Spleen (tissue), 11 donors: ENCODE results near the gene DMGDH. TPM values are rescaled to one million over a fixed set of nuclear protein-coding genes. Genes with fewer than 3 reads are reported as not detected.

Experiments
- DNase-seq: peaks from one replicate; pipeline ENCODE4 v3.0.0-alpha.2; 2020
- H3K27ac ChIP-seq, 8 donors: fragments of 200-600 bp; sonication (generic) in 7 of 8; 1 replicate in 4 of 8; 2 replicates in 4 of 8; pipeline versions ENCODE4 v1.5.0 to v1.8.0; 2016 to 2021; ENCODE audit warnings: inconsistent platforms in 4 of 8, mild to moderate bottlenecking in 4 of 8, moderate library complexity in 1 of 8
- H3K27me3 ChIP-seq, 7 donors: fragments of 200-600 bp; sonication (generic) in 6 of 7; replicated peaks in 1 of 7; 1 replicate in 4 of 7; 2 replicates in 3 of 7; pipeline versions ENCODE4 v1.5.0 to v1.8.0; 2016 to 2021; ENCODE audit warnings: inconsistent platforms in 3 of 7, mild to moderate bottlenecking in 1 of 7
- H3K36me3 ChIP-seq, 6 donors: fragments of 200-600 bp; sonication (generic) in 5 of 6; 1 replicate in 4 of 6; 2 replicates in 2 of 6; pipeline versions ENCODE4 v1.5.0 to v1.8.0; 2016 to 2021; ENCODE audit warnings: inconsistent platforms in 2 of 6
- H3K4me1 ChIP-seq, 6 donors: fragments of 200-600 bp; sonication (generic) in 5 of 6; 1 replicate in 3 of 6; 2 replicates in 3 of 6; pipeline versions ENCODE4 v1.5.0 to v1.8.0; 2016 to 2021; ENCODE audit warnings: inconsistent platforms in 3 of 6
- H3K4me3 ChIP-seq, 8 donors: fragments of 200-600 bp; sonication (generic) in 7 of 8; 1 replicate in 4 of 8; 2 replicates in 4 of 8; pipeline versions ENCODE4 v1.5.0 to v1.8.0; 2016 to 2021; ENCODE audit warnings: inconsistent platforms in 4 of 8, mild to moderate bottlenecking in 4 of 8, moderate library complexity in 2 of 8
- H3K9me3 ChIP-seq, 8 donors: fragments of 200-600 bp; sonication (generic) in 7 of 8; 1 replicate in 4 of 8; 2 replicates in 4 of 8; pipeline versions ENCODE4 v1.5.0 to v1.8.0; 2016 to 2021; ENCODE audit warnings: inconsistent platforms in 4 of 8
- POLR2A ChIP-seq, 3 donors: fragments of 450-650 bp; IDR thresholded peaks; one replicate each; pipeline ENCODE4 v1.5.1; 2017; ENCODE audit warnings: antibody characterized with exemption in 3 of 3, mild to moderate bottlenecking in 1 of 3
- POLR2AphosphoS5 ChIP-seq, 3 donors: sonication (generic); formaldehyde crosslinking; IDR thresholded peaks; one replicate each; pipeline ENCODE4 v1.5.1; 2017; ENCODE audit warnings: antibody characterized with exemption in 3 of 3
- WGBS, 5 donors: extraction: QIAGEN DNeasy Blood & Tissue Kit in 3 of 5; methylation state at CpG; one replicate each; pipeline versions ENCODE4 v1.1.5 to v1.1.7; 2013 to 2018; 5-methylcytosine and 5-hydroxymethylcytosine counted together
- intact Hi-C: fragments of 100-400 bp; cut with DNase I; formaldehyde crosslinking; loops from one replicate; pipeline ENCODE4 v1.15.0; 2023; ENCODE audit warnings: low total_unique reads
- polyA plus RNA-seq, 3 donors: library from polyadenylated mRNA; stranded (reverse); fragments of 200-250 nt; gene quantifications; one replicate each; pipeline ENCODE4 v1.2.1, GENCODE V29; 2013
- total RNA-seq, 7 donors: library from RNA; depleted of rRNA in 3 of 7; stranded (reverse); fragments of >200 nt in 3 of 7; fragmentation: NEBNext Ultra II Directional in 4 of 7; extraction: Animal tissue kit (Norgen Biotek cat#: 25700) in 4 of 7; gene quantifications; one replicate each; pipeline versions ENCODE4 v1.1.0 to v1.2.1, GENCODE V29; 2016 to 2021
- TF ChIP-seq, protein P1 (sequence below), 11 experiments: fragments of 200-600 bp in 7 of 11; fragments of 450-650 bp in 4 of 11; sonication (generic) in 4 of 11; IDR thresholded peaks in 8 of 11; conservative IDR thresholded peaks in 3 of 11; 1 replicate in 7 of 11; 2 replicates in 4 of 11; pipeline versions ENCODE4 v1.4.0 to v1.8.0; 2016 to 2021; ENCODE audit warnings: antibody characterized with exemption in 11 of 11, inconsistent platforms in 4 of 11, mild to moderate bottlenecking in 1 of 11
- donor health status: healthy with polysubstance abuse.
- donor health status: DM: no; HTN: no; CAD: no; lungs with moderate emphysema.
- donor health status: DM: no; HTN: no; CAD: no.
- donor health status: Bipolar disorder and iron deficiency.
- donor health status: healthy.
- donor health status: DM: no; HTN: no; CAD: no.
- donor health status: DM: yes; HTN: yes; CAD: no.

The DMGDH gene
- total and polyA plus RNA-seq, 10 donors: 0.06 to 1.4 (median 0.45) TPM; not detected in 2

DNA sequence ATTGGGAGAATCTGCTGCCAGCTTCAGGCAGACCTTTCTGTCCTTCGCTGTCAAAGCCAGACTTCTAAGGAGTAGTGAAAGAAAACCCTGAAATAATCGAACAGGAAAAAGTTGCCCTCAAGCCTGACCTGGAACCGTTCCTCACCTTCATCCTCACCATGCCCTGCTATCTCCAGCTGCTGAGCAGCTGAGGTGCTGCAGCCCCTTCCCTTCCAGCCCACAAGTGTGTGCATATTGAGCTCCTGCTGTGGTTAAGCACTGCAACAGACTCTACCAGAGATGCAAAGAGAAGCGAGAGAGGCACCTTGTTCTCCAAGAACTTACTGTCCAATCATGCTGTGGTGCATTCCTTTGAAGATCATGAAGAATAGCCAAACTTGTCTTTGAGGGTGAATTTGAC is 19.0 kb upstream of the DMGDH start:
- TF ChIP-seq POLR2A (IDR thresholded peaks at IDR 0.05): no peak
- TF ChIP-seq POLR2AphosphoS5 (IDR thresholded peaks at IDR 0.05): no peak
- TF ChIP-seq, protein P1, sequence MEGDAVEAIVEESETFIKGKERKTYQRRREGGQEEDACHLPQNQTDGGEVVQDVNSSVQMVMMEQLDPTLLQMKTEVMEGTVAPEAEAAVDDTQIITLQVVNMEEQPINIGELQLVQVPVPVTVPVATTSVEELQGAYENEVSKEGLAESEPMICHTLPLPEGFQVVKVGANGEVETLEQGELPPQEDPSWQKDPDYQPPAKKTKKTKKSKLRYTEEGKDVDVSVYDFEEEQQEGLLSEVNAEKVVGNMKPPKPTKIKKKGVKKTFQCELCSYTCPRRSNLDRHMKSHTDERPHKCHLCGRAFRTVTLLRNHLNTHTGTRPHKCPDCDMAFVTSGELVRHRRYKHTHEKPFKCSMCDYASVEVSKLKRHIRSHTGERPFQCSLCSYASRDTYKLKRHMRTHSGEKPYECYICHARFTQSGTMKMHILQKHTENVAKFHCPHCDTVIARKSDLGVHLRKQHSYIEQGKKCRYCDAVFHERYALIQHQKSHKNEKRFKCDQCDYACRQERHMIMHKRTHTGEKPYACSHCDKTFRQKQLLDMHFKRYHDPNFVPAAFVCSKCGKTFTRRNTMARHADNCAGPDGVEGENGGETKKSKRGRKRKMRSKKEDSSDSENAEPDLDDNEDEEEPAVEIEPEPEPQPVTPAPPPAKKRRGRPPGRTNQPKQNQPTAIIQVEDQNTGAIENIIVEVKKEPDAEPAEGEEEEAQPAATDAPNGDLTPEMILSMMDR (IDR thresholded peaks at IDR 0.05 in 8 of 11, conservative IDR thresholded peaks at IDR 0.05 in 3 of 11): no peak
- WGBS, 5 donors: 73 to 84% (median 77%) methylated on average over 4 of the region's 4 CpGs

GRCh38 chr5:79086116-79086515 is 16.6 kb upstream of the DMGDH start:
- no peaks in the 10 kb centered on the region for H3K27me3 ChIP-seq
- no peak overlapping the region for H3K4me3 ChIP-seq
- H3K4me1 ChIP-seq: no peaks in the 10 kb centered on the region
- H3K36me3 ChIP-seq: no peaks in the 10 kb centered on the region
- 70 to 88% (median 80%) methylated on average over 2 of the region's 2 CpGs for WGBS, 5 donors
- DNase-seq: no peak
- H3K9me3 ChIP-seq: no peaks in the 10 kb centered on the region
- H3K27ac ChIP-seq: no peak overlapping the region
- intact Hi-C loops: no loop called here
- TF ChIP-seq, protein P1 (IDR thresholded peaks at IDR 0.05 in 8 of 11, conservative IDR thresholded peaks at IDR 0.05 in 3 of 11): no peak
- TF ChIP-seq POLR2AphosphoS5 (IDR thresholded peaks at IDR 0.05) (no peak), POLR2A (IDR thresholded peaks at IDR 0.05) (no peak)

More for the DNA sequence above, 19.0 kb upstream of the DMGDH start:
- Histone ChIP-seq H3K27ac (no peak overlapping the region), H3K9me3 (no peaks in the 10 kb centered on the region), H3K4me1 (no peaks in the 10 kb centered on the region), H3K27me3 (no peaks in the 10 kb centered on the region), H3K36me3 (no peaks in the 10 kb centered on the region), H3K4me3 (no peak overlapping the region)
- intact Hi-C loops: no loop called here
- no peak for DNase-seq

DNA sequence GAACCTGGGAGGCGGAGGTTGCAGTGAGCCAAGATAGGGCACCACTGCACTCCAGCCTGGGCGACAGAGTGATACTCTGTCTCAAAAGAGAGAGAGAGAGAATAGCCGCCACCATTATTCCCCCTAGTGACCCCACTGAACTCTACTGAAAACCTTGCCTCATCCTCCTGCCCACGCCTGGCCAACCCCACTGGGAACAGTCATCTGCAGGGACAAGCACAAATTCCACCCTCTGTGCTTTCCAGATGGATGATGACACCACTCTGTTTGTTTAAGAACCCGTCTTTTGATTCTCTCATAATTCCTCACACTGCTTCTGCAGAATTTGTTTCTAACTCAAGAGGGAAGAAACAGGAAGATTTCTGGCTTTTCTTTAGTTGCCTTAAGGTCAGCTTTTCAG is 12.3 kb upstream of the DMGDH start:
- intact Hi-C loops: no loop called here
- no peak overlapping the region for H3K27ac ChIP-seq
- no peak for DNase-seq
- H3K4me3 ChIP-seq: no peak overlapping the region
- H3K4me1 ChIP-seq: no peaks in the 10 kb centered on the region
- WGBS, 5 donors: 87 to 97% (median 91%) methylated on average over 5 of the region's 5 CpGs
- no peaks in the 10 kb centered on the region for H3K9me3 ChIP-seq
- TF ChIP-seq POLR2A (IDR thresholded peaks at IDR 0.05) (no peak), POLR2AphosphoS5 (IDR thresholded peaks at IDR 0.05) (no peak)
- TF ChIP-seq, protein P1 (IDR thresholded peaks at IDR 0.05 in 8 of 11, conservative IDR thresholded peaks at IDR 0.05 in 3 of 11): no peak
- no peaks in the 10 kb centered on the region for H3K36me3 ChIP-seq
- no peaks in the 10 kb centered on the region for H3K27me3 ChIP-seq

DNA sequence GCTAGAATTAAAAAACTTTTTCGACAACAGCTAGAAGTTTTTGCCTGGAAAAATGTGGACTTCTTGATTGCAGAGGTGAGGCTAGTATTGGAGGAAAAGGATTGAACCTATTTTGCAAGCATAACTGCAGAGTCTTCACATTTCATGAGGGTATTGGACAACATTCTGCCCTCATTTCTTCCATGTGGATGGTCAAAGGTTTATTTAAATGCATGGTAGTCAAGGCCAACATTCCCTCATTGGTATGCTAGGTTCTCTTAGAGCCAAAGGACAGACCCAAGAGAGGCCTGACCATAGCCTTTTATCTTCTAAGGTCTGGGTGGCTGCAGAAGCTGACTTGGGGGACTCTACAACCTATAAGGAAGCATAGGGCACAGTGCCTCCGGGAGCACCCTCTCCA is 11.3 kb upstream of the DMGDH start:
- H3K27me3 ChIP-seq: no peaks in the 10 kb centered on the region
- no peak overlapping the region for H3K4me3 ChIP-seq
- no peak for DNase-seq
- no peaks in the 10 kb centered on the region for H3K4me1 ChIP-seq
- no peaks in the 10 kb centered on the region for H3K9me3 ChIP-seq
- intact Hi-C loops: no loop called here
- no peaks in the 10 kb centered on the region for H3K36me3 ChIP-seq
- 76 to 86% (median 82%) methylated on average over 2 of the region's 2 CpGs for WGBS, 5 donors
- H3K27ac ChIP-seq: no peak overlapping the region
- TF ChIP-seq POLR2A (IDR thresholded peaks at IDR 0.05): no peak
- TF ChIP-seq, protein P1 (IDR thresholded peaks at IDR 0.05 in 8 of 11, conservative IDR thresholded peaks at IDR 0.05 in 3 of 11): no peak
- no peak for TF ChIP-seq POLR2AphosphoS5 (IDR thresholded peaks at IDR 0.05)
